Transverse colon (tissue), 4 donors: ENCODE data around the gene LPCAT1.

Source experiments
- POLR2A ChIP-seq: fragments of 450-650 bp; IDR thresholded peaks from one replicate; pipeline ENCODE4 v1.6.1; 2016; ENCODE audit warnings: antibody characterized with exemption, mild to moderate bottlenecking, moderate library complexity
- POLR2AphosphoS5 ChIP-seq, 3 donors: sonication (generic); formaldehyde crosslinking; IDR thresholded peaks; one replicate each; pipeline ENCODE4 v1.6.1; 2016; ENCODE audit warnings: antibody characterized with exemption in 3 of 3
- TF ChIP-seq, protein P1 (sequence below), 5 experiments: fragments of 200-600 bp in 3 of 5; fragments of 450-650 bp in 2 of 5; sonication (generic) in 3 of 5; IDR thresholded peaks; 1 replicate in 2 of 5; 2 replicates in 3 of 5; pipeline ENCODE4 v1.5.1; 2016 to 2017; ENCODE audit warnings: antibody characterized with exemption in 5 of 5, inconsistent platforms in 3 of 5, mild to moderate bottlenecking in 2 of 5, moderate library complexity in 1 of 5

DNA sequence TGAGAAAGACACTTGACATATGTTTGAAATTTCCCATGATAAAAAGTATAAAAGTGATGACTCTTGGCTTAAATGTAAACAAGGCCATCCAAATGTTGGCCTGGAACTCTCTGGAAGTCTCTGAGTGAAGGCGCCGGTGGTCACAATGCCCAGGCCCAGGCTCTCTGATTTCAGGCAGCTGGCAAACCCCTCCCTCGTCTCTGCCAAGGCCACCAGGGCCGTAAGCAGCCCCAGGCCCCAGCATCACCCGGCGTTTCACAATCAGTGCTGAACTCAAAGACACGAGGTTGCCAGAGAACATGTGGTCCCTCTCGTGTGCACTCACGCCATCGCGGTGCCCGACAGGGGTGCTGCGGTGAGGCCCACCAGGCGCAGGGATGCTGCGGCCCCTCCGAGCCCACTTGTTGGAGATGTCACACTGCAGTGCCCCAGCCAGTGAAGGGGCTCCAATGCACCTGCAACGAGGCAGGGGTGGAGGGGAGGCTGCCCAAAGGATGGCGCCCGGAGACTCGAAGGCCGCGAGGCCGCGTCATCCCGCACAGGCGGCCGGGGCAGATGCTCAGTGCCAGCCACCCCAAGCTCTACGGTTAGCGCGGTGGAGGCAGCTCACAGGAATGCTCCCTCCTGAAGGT is 15.0 kb downstream of the LPCAT1 start:
- TF ChIP-seq POLR2A (no peak), POLR2AphosphoS5 (IDR thresholded peaks at IDR 0.05) (no peak)
- TF ChIP-seq, protein P1, sequence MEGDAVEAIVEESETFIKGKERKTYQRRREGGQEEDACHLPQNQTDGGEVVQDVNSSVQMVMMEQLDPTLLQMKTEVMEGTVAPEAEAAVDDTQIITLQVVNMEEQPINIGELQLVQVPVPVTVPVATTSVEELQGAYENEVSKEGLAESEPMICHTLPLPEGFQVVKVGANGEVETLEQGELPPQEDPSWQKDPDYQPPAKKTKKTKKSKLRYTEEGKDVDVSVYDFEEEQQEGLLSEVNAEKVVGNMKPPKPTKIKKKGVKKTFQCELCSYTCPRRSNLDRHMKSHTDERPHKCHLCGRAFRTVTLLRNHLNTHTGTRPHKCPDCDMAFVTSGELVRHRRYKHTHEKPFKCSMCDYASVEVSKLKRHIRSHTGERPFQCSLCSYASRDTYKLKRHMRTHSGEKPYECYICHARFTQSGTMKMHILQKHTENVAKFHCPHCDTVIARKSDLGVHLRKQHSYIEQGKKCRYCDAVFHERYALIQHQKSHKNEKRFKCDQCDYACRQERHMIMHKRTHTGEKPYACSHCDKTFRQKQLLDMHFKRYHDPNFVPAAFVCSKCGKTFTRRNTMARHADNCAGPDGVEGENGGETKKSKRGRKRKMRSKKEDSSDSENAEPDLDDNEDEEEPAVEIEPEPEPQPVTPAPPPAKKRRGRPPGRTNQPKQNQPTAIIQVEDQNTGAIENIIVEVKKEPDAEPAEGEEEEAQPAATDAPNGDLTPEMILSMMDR (IDR thresholded peaks at IDR 0.05): no peak
